ENCODE data around the gene BAZ1A.

The BAZ1A gene

GRCh38 chr14:34711796-34712712 is 163.1 kb downstream of the BAZ1A start:
- no peaks in the 10 kb centered on the region for H3K36me3 ChIP-seq (ENCODE audit: control insufficient read depth, insufficient read depth, low read length)

GRCh38 chr14:34711169-34711568 is 164.0 kb downstream of the BAZ1A start:
- Histone ChIP-seq H3K27me3 (ENCODE audit: control insufficient read depth, insufficient read depth, low read length) (no peaks in the 10 kb centered on the region), H3K36me3 (ENCODE audit: control insufficient read depth, insufficient read depth, low read length) (no peaks in the 10 kb centered on the region), H3K9ac (ENCODE audit: low read length) (no peak overlapping the region), H3K9me3 (ENCODE audit: control insufficient read depth, low read length) (no peaks in the 10 kb centered on the region), H3K4me3 (ENCODE audit: low read length) (no peak overlapping the region), H3K4me1 (ENCODE audit: control insufficient read depth, insufficient read depth, low read length) (peaks cover 7% of the 10 kb centered on the region)

More at GRCh38 chr14:34711796-34712712, 163.1 kb downstream of the BAZ1A start:
- Histone ChIP-seq H3K4me1 (ENCODE audit: control insufficient read depth, insufficient read depth, low read length) (peaks cover 7% of the 10 kb centered on the region), H3K9me3 (ENCODE audit: control insufficient read depth, low read length) (no peaks in the 10 kb centered on the region), H3K4me3 (ENCODE audit: low read length) (no peak overlapping the region), H3K27me3 (ENCODE audit: control insufficient read depth, insufficient read depth, low read length) (no peaks in the 10 kb centered on the region), H3K9ac (ENCODE audit: low read length) (no peak overlapping the region)

GRCh38 chr14:34710744-34711143 is 164.4 kb downstream of the BAZ1A start:
- Histone ChIP-seq H3K4me1 (ENCODE audit: control insufficient read depth, insufficient read depth, low read length) (peaks cover 7% of the 10 kb centered on the region), H3K27me3 (ENCODE audit: control insufficient read depth, insufficient read depth, low read length) (no peaks in the 10 kb centered on the region), H3K9me3 (ENCODE audit: control insufficient read depth, low read length) (no peaks in the 10 kb centered on the region), H3K4me3 (ENCODE audit: low read length) (no peak overlapping the region), H3K36me3 (ENCODE audit: control insufficient read depth, insufficient read depth, low read length) (no peaks in the 10 kb centered on the region), H3K9ac (ENCODE audit: low read length) (no peak overlapping the region)

GRCh38 chr14:34710006-34710405 is 165.2 kb downstream of the BAZ1A start:
- Histone ChIP-seq H3K9ac (ENCODE audit: low read length) (no peak overlapping the region), H3K27me3 (ENCODE audit: control insufficient read depth, insufficient read depth, low read length) (no peaks in the 10 kb centered on the region), H3K36me3 (ENCODE audit: control insufficient read depth, insufficient read depth, low read length) (no peaks in the 10 kb centered on the region), H3K4me1 (ENCODE audit: control insufficient read depth, insufficient read depth, low read length) (peaks cover 3% of the 10 kb centered on the region), H3K4me3 (ENCODE audit: low read length) (no peak overlapping the region), H3K9me3 (ENCODE audit: control insufficient read depth, low read length) (no peaks in the 10 kb centered on the region)

- Histone ChIP-seq H3K4me1 (ENCODE audit: control insufficient read depth, insufficient read depth, low read length) (no peaks in the 10 kb centered on the region), H3K4me3 (ENCODE audit: low read length) (no peak overlapping the region), H3K9me3 (ENCODE audit: control insufficient read depth, low read length) (no peaks in the 10 kb centered on the region)
Measured at GRCh38 chr14:34707722-34708121, 167.4 kb downstream of the BAZ1A start.

More at GRCh38 chr14:34707722-34708121, 167.4 kb downstream of the BAZ1A start:
- Histone ChIP-seq H3K36me3 (ENCODE audit: control insufficient read depth, insufficient read depth, low read length) (no peaks in the 10 kb centered on the region), H3K27me3 (ENCODE audit: control insufficient read depth, insufficient read depth, low read length) (no peaks in the 10 kb centered on the region), H3K9ac (ENCODE audit: low read length) (no peak overlapping the region)

All from mucosa of stomach (tissue), 1 donor.